ENCODE results near the gene SFPQ. TPM values are rescaled to one million over a fixed set of nuclear protein-coding genes. Genes with fewer than 3 reads are reported as not detected.
"Not testable (repeated sequence)": the region's sequence is repeated elsewhere in the genome, so short reads cannot be mapped to it uniquely, and the experiment has no call there.

The SFPQ gene
- total RNA-seq, 1 donor from 2014 or later, result 389 TPM

GRCh38 chr1:35143737-35144508, 49.0 kb downstream of the SFPQ start:
- DNase-seq (ENCODE audit: low spot score), result no peak

GRCh38 chr1:35142728-35143127, 50.2 kb downstream of the SFPQ start:
- not testable (repeated sequence) for DNase-seq (ENCODE audit: low spot score)

- not testable (repeated sequence) for DNase-seq (ENCODE audit: low spot score)
Measured at GRCh38 chr1:35142294-35142693, 50.7 kb downstream of the SFPQ start.

DNA sequence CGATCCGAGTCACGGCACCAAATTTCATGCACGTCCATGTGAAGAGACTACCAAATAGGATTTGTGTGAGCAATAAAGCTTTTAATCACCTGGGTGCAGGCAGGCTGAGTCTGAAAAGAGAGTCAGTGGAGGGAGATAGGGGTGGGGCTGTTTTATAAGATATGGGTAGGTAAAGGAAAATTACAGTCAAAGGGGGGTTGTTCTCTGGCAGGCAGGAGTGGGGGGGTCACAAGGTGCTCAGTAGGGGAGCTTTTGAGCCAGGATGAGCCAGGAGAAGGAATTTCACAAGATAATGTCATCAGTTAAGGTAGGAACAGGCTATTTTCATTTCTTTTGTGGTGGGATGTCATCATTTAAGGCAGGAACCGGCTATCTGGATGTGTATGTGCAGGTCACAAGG, 55.4 kb downstream of the SFPQ start:
- DNase-seq (ENCODE audit: low spot score), result not testable (repeated sequence)

DNA sequence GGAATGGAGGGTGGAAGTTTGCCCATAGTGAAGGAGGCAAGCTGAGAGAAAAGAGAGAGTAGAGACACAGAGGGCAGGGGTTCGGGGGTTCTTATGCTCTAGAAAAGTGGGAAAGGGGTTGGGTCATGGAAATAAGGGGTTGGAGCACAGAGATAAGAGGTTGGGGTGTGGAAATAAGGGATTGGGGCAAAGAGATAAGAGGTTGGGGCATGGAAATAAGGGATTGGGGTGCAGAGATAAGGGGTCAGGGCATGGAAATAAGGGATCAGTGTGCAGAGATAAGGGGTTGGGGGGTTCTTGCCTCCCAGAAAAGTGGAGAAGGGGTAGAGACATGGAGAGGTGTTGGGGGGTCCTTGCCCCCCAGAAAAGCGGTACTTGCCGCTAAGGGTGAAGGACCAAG, 56.2 kb downstream of the SFPQ start:
- no peak for DNase-seq (ENCODE audit: low spot score)

Other genes starting within 250 kb of the SFPQ start
- gene TMEM35B, start 207.8 kb downstream of the SFPQ start, total RNA-seq, result 29.6 TPM
- gene ZMYM6, start 161.2 kb downstream of the SFPQ start, total RNA-seq, result 31.5 TPM
- gene ZMYM1, start 113.8 kb downstream of the SFPQ start, total RNA-seq, result 25.9 TPM
- gene ZMYM4, start 75.6 kb upstream of the SFPQ start, total RNA-seq, result 68.4 TPM

Measured in ureter (tissue), 1 donor.